Activated CD8-positive, alpha-beta T cell treated with anti-CD3 and anti-CD28 coated beads for 36 hours (primary cell): ENCODE data around the gene TXNDC2. TPM values are rescaled to one million over a fixed set of nuclear protein-coding genes. Genes with fewer than 3 reads are reported as not detected.

ENCODE experiments used
- ATAC-seq: fragments of 200-7000 bp; cut with Tn5 transposase; one replicate; pipeline ENCODE4 v1.10.0; 2021; ENCODE audit warnings: mild to moderate bottlenecking, moderate library complexity
- CTCF ChIA-PET: fragments of 350-600 bp; sonication (Branson Sonifier 250); formaldehyde crosslinking; loops from one replicate; lab custom pipeline; 2021; ENCODE audit warnings: antibody characterized with exemption; lab: Charles Lee
- POLR2A ChIA-PET: fragments of 350-600 bp; sonication (Branson Sonifier 250); formaldehyde crosslinking; loops from one replicate; lab custom pipeline; 2021; ENCODE audit warnings: antibody characterized with exemption; lab: Charles Lee
- DNase-seq: peaks from one replicate; pipeline ENCODE4 v3.0.0-alpha.2; 2020
- H3K27ac Mint-ChIP-seq: one replicate; pipeline ENCODE4 v1.8.0; 2021; ENCODE audit warnings: mild to moderate bottlenecking, mixed read lengths
- H3K27me3 Mint-ChIP-seq: one replicate; pipeline ENCODE4 v1.8.0; 2021; ENCODE audit warnings: mixed read lengths
- H3K36me3 Mint-ChIP-seq: one replicate; pipeline ENCODE4 v1.8.0; 2021; ENCODE audit warnings: low read depth, mixed read lengths
- H3K4me1 Mint-ChIP-seq: one replicate; pipeline ENCODE4 v1.8.0; 2021; ENCODE audit warnings: low read depth, mixed read lengths
- H3K4me3 Mint-ChIP-seq: one replicate; pipeline ENCODE4 v1.8.0; 2021; ENCODE audit warnings: mild to moderate bottlenecking, moderate library complexity, mixed read lengths
- H3K9me3 Mint-ChIP-seq: one replicate; pipeline ENCODE4 v1.8.0; 2021; ENCODE audit warnings: mixed read lengths
- intact Hi-C: fragments of 100-400 bp; cut with micrococcal nuclease; formaldehyde crosslinking; loops from one replicate; pipeline ENCODE4 v1.10.0; 2022
- total RNA-seq, 2 experiments: library from RNA; stranded (reverse); gene quantifications; one replicate each; pipeline ENCODE4 v1.2.3, GENCODE V29; 2021
- TF ChIP-seq, protein P1 (sequence below): fragments of 200-600 bp; IDR thresholded peaks from one replicate; pipeline ENCODE4 v1.8.0; 2022; ENCODE audit warnings: antibody characterized with exemption, mild to moderate bottlenecking

TXNDC2 gene
- total RNA-seq, 2 experiments from 2014 or later: not detected

DNA sequence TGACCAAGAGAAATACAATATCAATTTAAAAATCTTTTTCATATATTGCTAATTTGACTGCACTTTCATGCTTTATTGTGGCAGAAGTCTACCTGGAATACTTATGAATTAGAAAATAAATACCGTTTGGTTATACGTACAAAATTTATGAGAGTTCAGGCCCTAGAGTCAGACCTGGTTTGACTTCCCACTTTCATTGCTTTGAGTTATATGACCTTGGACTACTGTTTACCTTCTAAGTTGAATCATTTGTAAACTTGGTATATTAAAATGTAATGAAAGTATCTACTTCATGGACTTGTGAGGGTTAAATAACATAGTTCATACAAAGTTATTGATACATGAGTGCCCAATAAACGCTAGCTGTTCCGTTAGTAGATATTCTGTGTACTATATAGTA is 40.0 kb downstream of the TXNDC2 start:
- intact Hi-C loops: no loop called here
- H3K9me3 Mint-ChIP-seq: no peaks in the 10 kb centered on the region
- peaks cover 6% of the 10 kb centered on the region for H3K36me3 Mint-ChIP-seq
- DNase-seq: no peak
- TF ChIP-seq, protein P1, sequence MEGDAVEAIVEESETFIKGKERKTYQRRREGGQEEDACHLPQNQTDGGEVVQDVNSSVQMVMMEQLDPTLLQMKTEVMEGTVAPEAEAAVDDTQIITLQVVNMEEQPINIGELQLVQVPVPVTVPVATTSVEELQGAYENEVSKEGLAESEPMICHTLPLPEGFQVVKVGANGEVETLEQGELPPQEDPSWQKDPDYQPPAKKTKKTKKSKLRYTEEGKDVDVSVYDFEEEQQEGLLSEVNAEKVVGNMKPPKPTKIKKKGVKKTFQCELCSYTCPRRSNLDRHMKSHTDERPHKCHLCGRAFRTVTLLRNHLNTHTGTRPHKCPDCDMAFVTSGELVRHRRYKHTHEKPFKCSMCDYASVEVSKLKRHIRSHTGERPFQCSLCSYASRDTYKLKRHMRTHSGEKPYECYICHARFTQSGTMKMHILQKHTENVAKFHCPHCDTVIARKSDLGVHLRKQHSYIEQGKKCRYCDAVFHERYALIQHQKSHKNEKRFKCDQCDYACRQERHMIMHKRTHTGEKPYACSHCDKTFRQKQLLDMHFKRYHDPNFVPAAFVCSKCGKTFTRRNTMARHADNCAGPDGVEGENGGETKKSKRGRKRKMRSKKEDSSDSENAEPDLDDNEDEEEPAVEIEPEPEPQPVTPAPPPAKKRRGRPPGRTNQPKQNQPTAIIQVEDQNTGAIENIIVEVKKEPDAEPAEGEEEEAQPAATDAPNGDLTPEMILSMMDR: no peak
- peaks cover 73% of the 10 kb centered on the region for H3K4me1 Mint-ChIP-seq
- no peak for ATAC-seq
- H3K27me3 Mint-ChIP-seq: no peaks in the 10 kb centered on the region
- no peak overlapping the region for H3K4me3 Mint-ChIP-seq
- POLR2A ChIA-PET: interaction anchor here (0.7 to 1.2 kb wide), 2 partner anchors 11 to 15 kb away, joined by 3 read pairs; no protein-coding TSS in a partner anchor
- CTCF ChIA-PET: no interaction called here
- H3K27ac Mint-ChIP-seq: no peak overlapping the region

DNA sequence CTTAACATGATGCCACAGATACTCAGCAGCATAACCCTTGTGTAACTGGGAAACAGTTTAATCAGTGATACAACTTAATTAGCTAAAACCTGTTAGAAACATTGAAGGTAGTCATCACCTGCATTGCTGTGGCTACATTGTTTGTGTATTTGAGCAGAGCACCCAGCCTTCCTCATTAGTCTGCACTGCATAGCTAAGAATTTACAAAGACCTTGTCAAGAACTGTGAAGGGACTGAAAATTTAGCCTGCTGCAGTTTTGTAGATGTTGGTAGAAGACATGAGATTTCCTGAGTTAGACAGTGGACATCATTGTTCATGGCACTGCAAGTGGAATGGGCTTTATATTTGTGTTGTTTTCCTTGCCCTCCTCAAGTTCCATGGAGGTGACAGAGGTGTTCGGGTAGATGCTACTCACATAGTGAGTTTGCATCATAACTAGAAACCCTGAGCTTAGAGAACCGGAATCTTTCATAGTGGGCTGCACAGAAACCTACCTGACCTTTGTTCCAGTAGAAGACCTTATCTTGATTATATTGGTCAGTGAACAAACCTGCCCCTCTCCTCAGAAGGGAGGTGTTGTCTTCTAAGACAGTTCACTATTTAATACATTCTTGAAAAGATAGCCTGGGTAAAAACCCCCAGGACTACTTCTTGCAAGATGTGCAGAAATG is 40.6 kb downstream of the TXNDC2 start:
- no peaks in the 10 kb centered on the region for H3K27me3 Mint-ChIP-seq
- intact Hi-C loops: no loop called here
- CTCF ChIA-PET: interaction anchor here (1.2 to 1.4 kb wide), 3 partner anchors 11 to 24 kb away, joined by 3 to 4 read pairs (median 4); no protein-coding TSS in a partner anchor
- peaks cover 77% of the 10 kb centered on the region for H3K4me1 Mint-ChIP-seq
- peak; percentile 51 for ATAC-seq
- peak overlapping the region; percentile 10 for H3K27ac Mint-ChIP-seq
- DNase-seq: no peak
- H3K4me3 Mint-ChIP-seq: no peak overlapping the region
- TF ChIP-seq, protein P1: no peak
- POLR2A ChIA-PET: interaction anchor here (0.7 to 1.5 kb wide), 4 partner anchors 11 to 15 kb away, joined by 3 to 4 read pairs (median 4); partner anchors contain the start of gene VAPA
- peaks cover 8% of the 10 kb centered on the region for H3K36me3 Mint-ChIP-seq
- H3K9me3 Mint-ChIP-seq: no peaks in the 10 kb centered on the region

DNA sequence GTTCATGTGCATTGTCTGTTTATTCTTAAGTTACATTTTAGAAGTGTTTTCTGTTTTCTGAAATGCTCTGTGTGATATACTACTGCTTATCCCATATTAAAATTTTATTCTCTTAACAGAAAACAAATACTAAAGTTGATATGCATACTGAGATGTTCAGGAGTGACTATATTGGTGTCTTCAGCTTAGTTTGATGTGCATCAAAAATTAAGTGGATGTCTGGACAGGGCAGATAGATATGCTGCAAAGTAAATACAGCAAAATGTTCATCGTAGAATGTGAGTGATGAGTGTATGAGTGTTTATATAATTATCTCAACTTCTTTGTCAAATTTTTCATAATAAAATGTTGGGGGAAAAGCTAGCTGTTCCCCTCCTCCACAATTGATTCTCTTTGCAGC is 41.2 kb downstream of the TXNDC2 start:
- Mint-ChIP-seq H3K27me3 (no peaks in the 10 kb centered on the region), H3K9me3 (no peaks in the 10 kb centered on the region), H3K27ac (peak overlapping the region; percentile 63), H3K4me1 (peaks cover 78% of the 10 kb centered on the region), H3K4me3 (no peak overlapping the region), H3K36me3 (peaks cover 9% of the 10 kb centered on the region)
- TF ChIP-seq, protein P1: no peak
- ChIA-PET CTCF (interaction anchor here (1.2 to 1.4 kb wide), 3 partner anchors 12 to 23 kb away, joined by 3 to 4 read pairs (median 4); no protein-coding TSS in a partner anchor), POLR2A (interaction anchor here (0.8 to 1.5 kb wide), 3 partner anchors 12 to 16 kb away, joined by 3 to 4 read pairs (median 4); partner anchors contain the start of gene VAPA)
- ATAC-seq: no peak
- DNase-seq: no peak
- intact Hi-C loops: no loop called here

DNA sequence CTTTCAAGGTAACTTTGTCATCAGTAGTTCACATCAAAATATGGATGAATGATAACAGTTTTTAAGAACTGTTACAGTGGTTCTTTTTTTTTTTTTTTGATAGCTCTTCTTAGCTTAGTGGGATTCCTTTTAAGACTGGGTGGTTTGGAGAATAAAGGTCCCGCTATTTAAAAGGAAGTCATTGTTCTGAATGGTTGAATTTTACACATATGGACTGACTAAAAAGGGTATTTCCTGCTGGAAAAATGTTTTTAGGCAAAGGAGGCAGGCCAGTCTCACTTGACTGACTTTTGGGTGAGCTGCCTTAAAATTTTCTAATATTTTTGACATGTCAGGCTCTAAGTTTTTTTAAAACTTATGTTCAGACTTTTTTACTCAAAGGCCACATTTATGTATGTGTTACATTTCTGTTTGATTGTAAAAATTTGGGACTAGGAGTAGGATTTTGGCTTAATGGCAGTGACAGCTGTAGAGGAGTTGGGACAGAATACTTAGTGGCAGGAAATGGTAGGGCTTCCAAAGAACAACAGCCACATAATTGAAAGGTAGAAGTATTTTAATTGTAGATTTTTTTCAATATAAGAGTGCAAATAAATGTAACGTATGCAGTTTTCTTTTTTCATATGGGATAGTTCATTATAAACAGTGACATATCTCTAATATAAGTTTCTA is 41.8 kb downstream of the TXNDC2 start:
- POLR2A ChIA-PET: interaction anchor here (0.8 to 1.5 kb wide), 3 partner anchors 13 to 15 kb away, joined by 3 to 4 read pairs (median 4); partner anchors contain the start of gene VAPA
- Mint-ChIP-seq H3K4me3 (no peak overlapping the region), H3K4me1 (peaks cover 73% of the 10 kb centered on the region), H3K27me3 (no peaks in the 10 kb centered on the region), H3K36me3 (peaks cover 12% of the 10 kb centered on the region), H3K27ac (peak overlapping the region; percentile 63), H3K9me3 (no peaks in the 10 kb centered on the region)
- CTCF ChIA-PET: interaction anchor here (1.2 to 1.4 kb wide), 3 partner anchors 12 to 23 kb away, joined by 3 to 4 read pairs (median 4); no protein-coding TSS in a partner anchor
- intact Hi-C loops: no loop called here
- DNase-seq (no peak), ATAC-seq (no peak)
- TF ChIP-seq, protein P1: no peak
